ENCODE measurements around the gene PTPRT. TPM values are rescaled to one million over a fixed set of nuclear protein-coding genes. Genes with fewer than 3 reads are reported as not detected.

The PTPRT gene
- total RNA-seq, 1 experiment from 2014 or later: not detected

DNA sequence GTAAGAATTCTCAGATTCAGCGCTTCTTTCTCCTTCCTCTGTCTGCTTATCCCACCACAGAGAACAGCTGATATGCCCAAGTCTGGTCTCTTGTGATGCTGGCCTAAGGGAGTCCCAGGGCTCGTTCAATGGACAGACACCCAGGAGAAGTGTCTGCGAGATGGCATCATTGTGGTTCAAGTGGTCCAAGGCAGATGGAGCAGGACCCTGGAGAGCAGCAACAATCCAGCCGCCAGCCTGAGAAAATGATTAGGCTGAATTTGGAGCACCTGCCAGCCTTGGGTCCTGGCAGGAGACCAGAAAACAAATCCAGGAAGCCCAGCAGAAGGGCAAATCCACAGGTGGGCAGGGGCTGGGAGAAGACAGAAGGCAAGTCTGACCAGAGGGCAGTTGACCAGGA lies 145.8 kb downstream of the PTPRT start:
- Histone ChIP-seq H3K4me2 (ENCODE audit: low read length) (no peak overlapping the region), H3K27ac (ENCODE audit: low read depth, low read length) (no peak overlapping the region), H3K4me1 (ENCODE audit: control insufficient read depth in 1 of 2, insufficient read depth in 2 of 2, low read length in 2 of 2) (no peaks in the 10 kb centered on the region), H2AFZ (ENCODE audit: low read depth, low read length, poor library complexity, severe bottlenecking) (no peak overlapping the region), H3K9me2 (ENCODE audit: insufficient read depth) (no peaks in the 10 kb centered on the region), H3K9me3 (ENCODE audit: control insufficient read depth in 1 of 2, insufficient read depth in 1 of 2, low read depth in 1 of 2, low read length in 2 of 2) (peaks cover 4 to 25% of the 10 kb centered on the region in 2 experiments; a peak in 2 of 4 replicates), H3K9ac (ENCODE audit: low read length) (no peak overlapping the region), H3K4me3 (replicated peaks in 1 of 2; ENCODE audit: low read depth in 1 of 2, low read length in 2 of 2) (no peak overlapping the region), H3K27me3 (ENCODE audit: insufficient read depth, low read length) (no peaks in the 10 kb centered on the region), H3K79me2 (ENCODE audit: insufficient read depth, low read length) (no peaks in the 10 kb centered on the region), H4K20me1 (ENCODE audit: insufficient read depth) (no peaks in the 10 kb centered on the region), H3K36me3 (ENCODE audit: control insufficient read depth in 1 of 2, insufficient read depth in 2 of 2, low read length in 2 of 2) (no peaks in the 10 kb centered on the region)
- no peak for DNase-seq (ENCODE audit: low read depth, low spot score)
- CTCF ChIA-PET: no interaction called here
- intact Hi-C loops (cut with micrococcal nuclease): no loop called here
- BruUV-seq (replicated peaks): no TSS peak
- ATAC-seq: no peak
- TF ChIP-seq RAD21 (IDR thresholded peaks at IDR 0.05; ENCODE audit: low read depth): no peak
- TF ChIP-seq SRF (IDR thresholded peaks at IDR 0.05; ENCODE audit: low read depth): no peak
- no peak for TF ChIP-seq EZH2phosphoT487 (IDR thresholded peaks at IDR 0.05; ENCODE audit: borderline replicate concordance)
- TF ChIP-seq, protein P1, sequence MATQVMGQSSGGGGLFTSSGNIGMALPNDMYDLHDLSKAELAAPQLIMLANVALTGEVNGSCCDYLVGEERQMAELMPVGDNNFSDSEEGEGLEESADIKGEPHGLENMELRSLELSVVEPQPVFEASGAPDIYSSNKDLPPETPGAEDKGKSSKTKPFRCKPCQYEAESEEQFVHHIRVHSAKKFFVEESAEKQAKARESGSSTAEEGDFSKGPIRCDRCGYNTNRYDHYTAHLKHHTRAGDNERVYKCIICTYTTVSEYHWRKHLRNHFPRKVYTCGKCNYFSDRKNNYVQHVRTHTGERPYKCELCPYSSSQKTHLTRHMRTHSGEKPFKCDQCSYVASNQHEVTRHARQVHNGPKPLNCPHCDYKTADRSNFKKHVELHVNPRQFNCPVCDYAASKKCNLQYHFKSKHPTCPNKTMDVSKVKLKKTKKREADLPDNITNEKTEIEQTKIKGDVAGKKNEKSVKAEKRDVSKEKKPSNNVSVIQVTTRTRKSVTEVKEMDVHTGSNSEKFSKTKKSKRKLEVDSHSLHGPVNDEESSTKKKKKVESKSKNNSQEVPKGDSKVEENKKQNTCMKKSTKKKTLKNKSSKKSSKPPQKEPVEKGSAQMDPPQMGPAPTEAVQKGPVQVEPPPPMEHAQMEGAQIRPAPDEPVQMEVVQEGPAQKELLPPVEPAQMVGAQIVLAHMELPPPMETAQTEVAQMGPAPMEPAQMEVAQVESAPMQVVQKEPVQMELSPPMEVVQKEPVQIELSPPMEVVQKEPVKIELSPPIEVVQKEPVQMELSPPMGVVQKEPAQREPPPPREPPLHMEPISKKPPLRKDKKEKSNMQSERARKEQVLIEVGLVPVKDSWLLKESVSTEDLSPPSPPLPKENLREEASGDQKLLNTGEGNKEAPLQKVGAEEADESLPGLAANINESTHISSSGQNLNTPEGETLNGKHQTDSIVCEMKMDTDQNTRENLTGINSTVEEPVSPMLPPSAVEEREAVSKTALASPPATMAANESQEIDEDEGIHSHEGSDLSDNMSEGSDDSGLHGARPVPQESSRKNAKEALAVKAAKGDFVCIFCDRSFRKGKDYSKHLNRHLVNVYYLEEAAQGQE (IDR thresholded peaks at IDR 0.05; ENCODE audit: low read depth): no peak
- no peak for TF ChIP-seq TCF7L2 (IDR thresholded peaks at IDR 0.05; ENCODE audit: borderline replicate concordance, extremely low read depth, insufficient read depth, insufficient read length)
- no peak for TF ChIP-seq YY1 (IDR thresholded peaks at IDR 0.05; ENCODE audit: extremely low read depth, insufficient replicate concordance, low read depth, low read length)
- TF ChIP-seq CEBPB (IDR thresholded peaks at IDR 0.05; ENCODE audit: low read depth): no peak
- POLR2A ChIA-PET: no interaction called here
- RAD21 ChIA-PET (ENCODE audit: low non-redundant PET in 1 of 2, low total read pairs in 2 of 2, uncharacterized antibody in 2 of 2, unreplicated experiment in 2 of 2): no interaction called here

All from HCT116 (cell line).